ENCODE measurements around the gene R3HDM2. TPM values are rescaled to one million over a fixed set of nuclear protein-coding genes. Genes with fewer than 3 reads are reported as not detected.

The R3HDM2 gene
- total RNA-seq, 4 donors from 2014 or later, result 30.3 to 41.5 (median 35.1) TPM

GRCh38 chr12:57352166-57352565, 78.7 kb downstream of the R3HDM2 start:
- Histone ChIP-seq H3K4me3 (no peak overlapping the region), H3K36me3 (peaks cover 0 to 23% (median 2%) of the 10 kb centered on the region in 4 donors), H3K27ac (replicated peaks in 1 of 4) (no peak overlapping the region), H3K27me3 (no peaks in the 10 kb centered on the region), H3K9me3 (no peaks in the 10 kb centered on the region), H3K4me1 (no peaks in the 10 kb centered on the region)
- TF ChIP-seq EP300 (IDR thresholded peaks at IDR 0.05) (no peak), POLR2AphosphoS5 (IDR thresholded peaks at IDR 0.05) (no peak), CTCF (IDR thresholded peaks at IDR 0.05) (no peak), POLR2A (IDR thresholded peaks at IDR 0.05; ENCODE audit: low read depth) (no peak)
- intact Hi-C loops (cut with DNase I), result no loop called here
- WGBS, result 90% methylated on average over 3 of the region's 3 CpGs
- DNase-seq (ENCODE audit: extremely low spot score), result no peak

- H3K27me3 ChIP-seq, result no peaks in the 10 kb centered on the region
- no peak overlapping the region for H3K27ac ChIP-seq (replicated peaks in 1 of 4)
- H3K9me3 ChIP-seq, result no peaks in the 10 kb centered on the region
- H3K36me3 ChIP-seq, result peaks cover 0 to 26% (median 2%) of the 10 kb centered on the region in 4 donors
- peaks cover 0 to 2% (median under 1%) of the 10 kb centered on the region in 4 donors for H3K4me1 ChIP-seq
- H3K4me3 ChIP-seq, result no peak overlapping the region
- intact Hi-C loops (cut with DNase I), result no loop called here
- no peak for DNase-seq (ENCODE audit: extremely low spot score)
- TF ChIP-seq CTCF (IDR thresholded peaks at IDR 0.05) (no peak), POLR2AphosphoS5 (IDR thresholded peaks at IDR 0.05) (no peak), EP300 (IDR thresholded peaks at IDR 0.05) (no peak), POLR2A (IDR thresholded peaks at IDR 0.05; ENCODE audit: low read depth) (no peak)
Measured at GRCh38 chr12:57347284-57347683, 83.6 kb downstream of the R3HDM2 start.

GRCh38 chr12:57343703-57344378, 87.0 kb downstream of the R3HDM2 start:
- H3K27me3 ChIP-seq, result no peaks in the 10 kb centered on the region
- no peak overlapping the region for H3K27ac ChIP-seq (replicated peaks in 1 of 4)
- peaks cover 6 to 27% (median 16%) of the 10 kb centered on the region in 4 donors for H3K4me1 ChIP-seq
- WGBS, result 86% methylated on average over 7 of the region's 7 CpGs
- H3K9me3 ChIP-seq, result no peaks in the 10 kb centered on the region
- H3K36me3 ChIP-seq, result peaks cover 0 to 15% (median 2%) of the 10 kb centered on the region in 4 donors
- no peak for DNase-seq (ENCODE audit: extremely low spot score)
- no peak overlapping the region for H3K4me3 ChIP-seq
- intact Hi-C loops (cut with DNase I), result no loop called here
- TF ChIP-seq POLR2AphosphoS5 (IDR thresholded peaks at IDR 0.05) (no peak), POLR2A (IDR thresholded peaks at IDR 0.05; ENCODE audit: low read depth) (no peak), CTCF (IDR thresholded peaks at IDR 0.05) (no peak), EP300 (IDR thresholded peaks at IDR 0.05) (no peak)

- intact Hi-C loops (cut with DNase I), result no loop called here
- peaks cover 6 to 27% (median 16%) of the 10 kb centered on the region in 4 donors for H3K4me1 ChIP-seq
- H3K4me3 ChIP-seq, result no peak overlapping the region
- TF ChIP-seq CTCF (IDR thresholded peaks at IDR 0.05), result no peak
- TF ChIP-seq EP300 (IDR thresholded peaks at IDR 0.05), result no peak
- TF ChIP-seq POLR2A (IDR thresholded peaks at IDR 0.05; ENCODE audit: low read depth), result no peak
- TF ChIP-seq POLR2AphosphoS5 (IDR thresholded peaks at IDR 0.05), result no peak
- WGBS, result 57% methylated on average over 7 of the region's 7 CpGs
- no peaks in the 10 kb centered on the region for H3K27me3 ChIP-seq
- no peak for DNase-seq (ENCODE audit: extremely low spot score)
- H3K36me3 ChIP-seq, result peaks cover 0 to 15% (median 3%) of the 10 kb centered on the region in 4 donors
- peak overlapping the region in 1 of 4 donors; percentile 18 for H3K27ac ChIP-seq (replicated peaks in 1 of 4)
- no peaks in the 10 kb centered on the region for H3K9me3 ChIP-seq
Measured at GRCh38 chr12:57342207-57342691, 88.6 kb downstream of the R3HDM2 start.

All from esophagus muscularis mucosa (tissue), 4 donors.